NCI-H146 (cell line): Measurements from ENCODE around the gene NRP1.
"Not testable (repeated sequence)": the region's sequence is repeated elsewhere in the genome, so short reads cannot be mapped to it uniquely, and the experiment has no call there.

Experiments used
- DNase-seq: peaks from one replicate; lab custom pipeline; 2025; lab: John Stamatoyannopoulos, UW

The NRP1 gene

GRCh38 chr10:33150889-33151288 lies 183.6 kb downstream of the NRP1 start:
- DNase-seq: no peak

DNA sequence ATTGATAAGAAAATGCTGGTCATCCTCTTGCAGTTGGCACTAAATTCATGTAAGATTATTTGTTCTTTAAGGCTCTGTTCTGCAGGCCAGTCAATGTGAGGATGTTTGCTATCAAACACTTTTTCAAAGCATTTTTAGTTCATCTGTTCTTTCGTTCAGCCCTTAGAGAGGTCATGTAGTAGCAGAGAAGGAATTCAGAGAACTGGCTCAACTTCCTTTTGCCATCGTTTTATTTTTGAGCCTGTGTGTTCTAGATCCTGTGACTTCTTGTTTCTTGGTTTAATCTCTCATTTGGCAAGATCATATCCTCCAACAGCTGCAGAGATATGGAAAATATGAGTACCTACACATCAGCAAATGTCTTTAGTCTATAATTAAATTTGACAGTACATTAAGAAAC lies 184.3 kb downstream of the NRP1 start:
- DNase-seq: no peak

DNA sequence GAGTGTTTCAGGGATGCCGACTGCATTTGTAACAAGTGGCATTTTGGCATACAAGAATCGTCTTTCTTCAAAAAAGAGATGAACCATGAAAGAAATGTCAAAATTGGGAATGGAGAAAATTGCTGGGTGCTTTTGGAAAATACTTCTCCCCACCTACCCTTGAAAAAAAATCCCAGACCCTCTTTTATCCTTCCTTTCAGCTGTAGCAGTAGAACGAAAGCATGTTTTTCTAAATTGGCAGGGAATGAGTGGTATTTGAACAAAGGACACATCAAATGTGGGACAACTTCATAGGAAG lies 187.5 kb downstream of the NRP1 start:
- no peak for DNase-seq

DNA sequence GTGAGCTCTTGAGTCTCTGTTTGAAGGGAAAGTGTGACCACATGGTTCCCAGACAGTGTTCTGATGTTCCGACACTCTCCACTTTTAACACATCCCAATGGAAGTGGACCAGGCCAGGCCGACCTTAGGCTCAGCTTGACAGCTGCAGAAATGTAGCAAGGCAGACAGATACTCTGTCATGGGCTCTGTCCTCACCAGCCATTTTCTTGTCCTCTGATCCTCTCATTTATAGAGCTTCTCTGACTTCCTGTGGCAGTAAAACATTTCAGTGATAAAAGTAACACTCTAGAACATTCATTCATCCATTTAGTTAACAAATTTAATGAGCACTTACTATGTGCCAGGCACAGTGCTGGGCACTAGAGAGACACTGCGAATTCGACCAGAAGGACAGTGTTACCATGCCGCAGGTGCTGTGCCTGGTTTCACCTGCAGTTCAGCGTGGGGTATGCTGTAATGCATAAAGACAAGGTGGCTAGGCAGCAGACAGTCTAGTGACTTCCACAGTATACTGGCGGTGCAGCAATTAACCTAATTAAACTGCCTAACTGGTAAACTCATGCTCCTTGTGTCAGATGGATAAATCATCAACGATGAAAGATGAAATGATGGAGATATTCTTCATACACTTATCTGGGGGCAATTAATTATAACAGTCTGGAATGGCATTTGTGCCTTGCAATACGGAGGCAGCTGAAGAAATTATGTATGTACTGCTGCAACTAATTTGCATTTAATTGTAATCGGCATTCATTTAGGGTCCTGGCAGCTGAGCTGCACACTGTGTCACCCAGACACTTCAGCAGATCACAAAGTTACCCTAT lies 188.1 kb downstream of the NRP1 start:
- no peak for DNase-seq

- DNase-seq: peak; percentile 71
These were observed 188.8 kb downstream of the NRP1 start for GRCh38 chr10:33145451-33146188.

DNA sequence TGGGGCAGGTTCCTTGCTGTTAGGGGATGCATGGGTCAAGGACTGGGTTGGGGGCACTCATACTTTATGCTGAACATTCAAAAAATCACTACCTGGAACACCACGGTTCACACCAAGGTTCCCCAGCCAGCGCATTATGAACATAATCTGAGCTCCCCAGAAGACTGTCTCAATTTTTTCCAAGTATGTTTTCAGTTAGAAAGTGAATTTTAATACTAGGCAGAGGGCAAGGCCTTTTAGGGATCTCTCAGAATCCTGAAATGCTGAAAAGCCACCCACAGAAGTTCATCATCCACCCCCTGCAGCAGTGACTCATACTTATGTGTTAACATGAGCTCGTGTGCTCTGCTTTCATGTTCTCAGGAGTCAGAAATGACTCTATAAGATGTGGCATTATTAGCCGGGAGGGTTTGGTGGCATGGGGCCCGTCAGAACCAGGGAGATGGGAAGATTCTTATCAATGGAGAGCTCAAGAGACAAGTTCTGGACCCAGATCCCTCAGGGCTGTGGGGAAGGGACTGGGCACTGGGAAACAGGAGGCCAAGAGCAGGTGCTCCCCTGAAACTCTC lies 191.2 kb downstream of the NRP1 start:
- DNase-seq: no peak

DNA sequence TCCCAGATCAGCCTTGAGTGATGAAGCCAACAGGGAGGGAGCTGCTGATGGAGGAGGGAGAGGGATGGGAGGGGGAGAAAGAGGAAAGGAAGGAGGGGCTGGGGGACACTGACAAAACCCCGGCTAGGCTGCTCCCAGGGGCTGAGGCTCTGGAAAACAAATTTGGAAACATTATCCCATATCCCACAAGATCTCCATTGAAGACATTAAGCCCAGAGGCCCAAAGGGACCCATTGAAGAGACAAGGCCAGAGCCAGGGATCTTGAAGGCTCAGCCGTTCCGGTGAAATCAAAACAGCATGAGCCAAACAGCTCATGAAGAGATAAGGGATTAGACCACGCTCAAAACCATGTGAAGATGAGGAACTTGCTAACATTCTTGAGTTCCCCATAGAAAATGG lies 192.2 kb downstream of the NRP1 start:
- DNase-seq: no peak

GRCh38 chr10:33141251-33141650 lies 193.2 kb downstream of the NRP1 start:
- no peak for DNase-seq

- DNase-seq: no peak
These were observed 195.3 kb downstream of the NRP1 start for GRCh38 chr10:33139181-33139646.

DNA sequence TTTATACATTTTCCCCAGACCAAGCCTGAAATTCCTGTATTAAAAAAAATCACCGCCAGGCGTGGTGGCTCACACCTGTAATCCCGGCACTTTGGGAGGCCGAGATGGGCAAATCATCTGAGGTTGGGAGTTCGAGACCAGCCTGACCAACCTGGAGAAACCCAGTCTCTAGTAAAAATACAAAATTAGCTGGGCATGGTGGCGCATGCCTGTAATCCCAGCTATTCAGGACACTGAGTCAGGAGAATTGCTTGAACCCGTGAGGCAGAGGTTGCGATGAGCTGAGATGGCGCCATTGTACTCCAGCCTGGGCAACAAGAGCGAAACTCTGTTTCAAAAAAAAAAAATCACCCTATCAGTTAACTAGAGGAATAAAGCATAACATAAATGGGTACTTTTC lies 195.8 kb downstream of the NRP1 start:
- not testable (repeated sequence) for DNase-seq

GRCh38 chr10:33137356-33138005 lies 197.0 kb downstream of the NRP1 start:
- DNase-seq: no peak

GRCh38 chr10:33136781-33137180 lies 197.7 kb downstream of the NRP1 start:
- DNase-seq: no peak

GRCh38 chr10:33136271-33136670 lies 198.2 kb downstream of the NRP1 start:
- no peak for DNase-seq

GRCh38 chr10:33134011-33134751 lies 200.3 kb downstream of the NRP1 start:
- no peak for DNase-seq

- no peak for DNase-seq
These were observed 200.9 kb downstream of the NRP1 start for GRCh38 chr10:33133557-33133956.

- no peak for DNase-seq
These were observed 201.8 kb downstream of the NRP1 start for GRCh38 chr10:33132626-33133025.

DNA sequence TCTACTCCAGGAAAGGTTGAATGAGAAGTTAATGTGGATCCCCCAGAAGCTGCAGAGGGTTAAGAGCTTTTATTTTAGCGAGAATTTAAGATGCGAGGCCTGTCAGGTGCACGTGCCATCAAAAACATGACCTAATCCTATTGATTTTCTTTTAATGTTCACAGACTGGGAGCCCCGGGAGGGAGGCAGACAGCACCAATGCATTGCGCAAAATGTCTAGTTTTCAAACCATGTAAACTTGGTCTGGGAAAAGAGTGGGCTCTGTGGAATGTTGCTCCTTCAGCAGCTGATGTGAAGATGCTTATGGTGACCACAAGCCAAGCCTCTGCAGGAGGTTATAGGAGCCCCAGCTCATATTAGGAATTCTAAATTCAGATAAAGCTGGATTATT lies 204.5 kb downstream of the NRP1 start:
- DNase-seq: no peak

DNA sequence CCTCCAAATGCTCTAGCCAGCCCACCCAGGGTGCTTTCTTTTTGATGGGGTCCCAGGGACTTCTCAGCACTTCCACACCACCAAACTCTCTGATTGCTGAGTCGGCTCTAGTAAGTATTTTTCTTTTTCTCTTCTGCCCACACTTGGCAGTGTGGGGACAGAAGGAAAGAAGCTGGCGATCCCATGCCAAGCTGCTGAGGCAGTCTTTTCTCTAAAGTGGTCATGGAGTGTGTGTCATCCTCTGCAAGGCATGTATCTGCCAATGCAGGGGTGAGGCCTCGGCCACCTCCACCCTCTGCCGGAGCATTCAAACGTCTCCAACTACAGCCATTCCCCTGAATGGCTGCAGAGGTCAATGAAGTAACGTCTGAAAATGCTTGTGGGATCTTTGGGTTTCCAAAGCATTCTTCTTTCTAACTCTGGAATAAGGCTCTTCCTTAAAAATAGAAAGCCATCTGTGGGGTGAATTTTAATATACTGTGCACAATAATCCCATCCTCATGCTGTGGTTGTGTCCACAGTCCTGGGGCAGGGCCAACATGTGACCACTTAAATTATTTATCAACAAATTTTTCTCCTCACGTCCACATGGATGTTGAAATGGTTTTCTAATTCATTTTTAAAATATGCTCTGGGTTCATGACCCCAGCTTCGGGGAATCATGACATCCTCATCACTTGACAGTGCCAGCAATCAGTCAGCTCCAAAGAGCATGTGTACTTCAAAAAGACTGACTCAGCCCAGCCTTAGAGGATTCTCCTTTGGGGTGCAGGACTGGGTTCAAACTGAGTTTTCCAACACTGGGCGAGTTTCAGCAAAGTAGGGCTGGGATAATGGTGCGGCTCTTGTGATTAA lies 205.1 kb downstream of the NRP1 start:
- DNase-seq: no peak

DNA sequence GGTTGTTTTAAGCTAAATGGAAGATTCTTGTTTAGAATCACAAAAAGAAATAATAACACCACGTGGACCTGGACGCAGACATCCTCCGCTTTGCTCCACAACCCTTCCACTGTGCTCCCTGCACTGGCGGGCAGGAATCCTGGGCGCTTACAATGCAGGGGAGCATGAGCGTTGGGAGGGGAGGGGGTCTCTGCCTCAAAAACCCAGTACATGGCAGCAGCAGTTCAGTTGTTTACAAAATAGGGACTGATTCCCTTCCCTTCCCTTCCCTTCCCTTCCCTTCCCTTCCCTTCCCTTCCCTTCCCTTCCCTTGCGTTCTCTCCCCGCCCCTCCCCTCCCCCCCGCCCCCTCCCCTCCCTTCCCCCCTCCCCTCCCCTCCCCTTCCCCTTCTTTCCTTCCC lies 206.8 kb downstream of the NRP1 start:
- DNase-seq: no peak
